GM19397 (cell line): Measurements from ENCODE around the gene SLC11A1.

Experiments used
- ATAC-seq: cut with Tn5 transposase; IDR thresholded peaks from one replicate; pipeline ENCODE4 v1.9.1; 2021; ENCODE audit warnings: mild to moderate bottlenecking, moderate library complexity; ENCODE audit not compliant: unreplicated experiment

SLC11A1 gene

DNA sequence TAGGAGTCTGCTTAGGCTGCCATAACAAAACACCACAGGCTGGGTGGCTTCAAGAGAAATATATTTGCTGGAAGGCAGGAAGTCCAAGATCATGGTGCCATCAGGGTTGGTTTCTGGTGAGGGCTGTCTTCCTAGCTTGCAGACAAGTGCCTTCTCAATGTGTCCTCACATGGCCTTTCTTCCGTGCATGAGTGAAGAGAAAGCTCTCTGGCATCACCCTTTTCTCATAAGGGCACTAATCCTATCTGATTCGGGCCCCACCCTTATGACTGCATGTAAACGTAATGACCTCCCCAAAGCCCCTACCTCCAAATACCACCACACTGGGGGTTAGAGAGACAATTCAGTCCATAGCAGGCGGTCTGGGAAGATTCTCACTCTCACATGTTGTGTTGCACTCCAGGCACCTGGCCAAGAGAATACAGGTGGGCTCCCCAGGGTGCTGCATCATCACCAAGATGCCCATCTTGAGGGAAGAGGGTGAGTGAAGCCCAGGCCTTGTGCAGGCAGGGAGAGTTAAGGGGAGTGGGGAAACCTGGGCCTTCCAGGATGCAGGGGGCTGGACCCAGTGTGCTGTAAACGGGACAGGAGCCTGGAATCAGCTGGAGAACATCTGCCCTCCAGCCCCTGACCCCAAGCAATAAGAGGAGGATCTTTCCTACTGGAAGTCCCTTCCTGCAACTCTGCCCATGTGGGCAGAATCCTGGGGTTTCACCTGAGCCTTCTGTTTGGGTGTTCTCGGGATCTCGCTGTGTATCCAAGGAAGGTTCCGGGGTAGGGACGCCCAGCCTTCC is 15.3 kb upstream of the SLC11A1 start:
- ATAC-seq = no peak

DNA sequence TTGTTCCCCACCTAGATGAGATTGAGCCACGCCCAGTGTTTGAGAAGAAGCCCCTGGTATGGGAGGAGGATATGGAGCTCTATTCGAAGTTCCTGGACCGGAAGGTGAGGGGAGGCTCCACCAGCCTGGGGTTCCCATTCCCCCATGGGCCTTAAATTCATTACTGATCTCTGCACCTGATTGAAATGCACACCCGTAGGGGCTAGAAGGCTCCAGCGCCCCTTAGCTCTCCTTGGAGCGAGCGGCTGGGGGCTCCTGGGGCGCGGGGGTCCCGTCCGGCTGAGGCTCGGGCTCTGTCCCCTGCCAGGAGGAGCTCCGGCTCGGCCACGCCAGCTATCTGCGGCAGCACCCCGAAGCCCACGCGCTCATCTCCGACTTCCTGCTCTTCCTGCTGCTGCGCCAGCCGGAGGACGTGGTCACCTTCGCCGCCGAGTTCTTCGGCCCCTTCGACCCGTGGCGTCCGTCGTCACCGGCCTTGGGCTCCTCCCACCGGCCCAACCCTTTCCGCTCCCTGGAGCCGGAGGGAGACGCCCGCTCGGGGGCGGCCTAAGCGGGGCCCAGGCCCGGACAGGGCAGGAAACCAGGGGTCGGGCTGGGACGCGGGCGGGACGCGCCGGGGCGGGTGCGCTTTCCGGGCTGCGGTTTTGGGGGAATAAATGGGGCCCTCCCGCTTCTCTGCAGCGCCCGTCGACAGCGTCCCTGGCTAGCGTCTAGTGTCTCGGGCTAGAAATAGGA is 14.5 kb upstream of the SLC11A1 start:
- ATAC-seq = peak; percentile 94

DNA sequence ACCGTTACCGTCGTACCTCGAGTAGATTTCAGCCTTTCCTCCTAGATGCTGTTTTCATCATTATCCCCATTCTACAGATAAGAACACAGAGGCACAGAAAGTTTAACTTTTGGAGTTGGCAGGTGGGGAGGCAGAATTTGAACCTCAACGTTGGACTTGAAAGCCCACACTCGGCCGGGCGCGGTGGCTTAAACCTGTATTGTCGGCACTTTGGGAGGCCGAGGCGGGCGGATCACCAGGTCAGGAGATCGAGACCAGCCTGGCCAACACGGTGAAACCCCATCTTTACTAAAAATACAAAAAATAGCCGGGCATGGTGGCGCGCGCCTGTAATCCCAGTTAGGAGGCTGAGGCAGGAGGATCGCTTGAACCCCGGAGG is 13.9 kb upstream of the SLC11A1 start:
- no peak for ATAC-seq

DNA sequence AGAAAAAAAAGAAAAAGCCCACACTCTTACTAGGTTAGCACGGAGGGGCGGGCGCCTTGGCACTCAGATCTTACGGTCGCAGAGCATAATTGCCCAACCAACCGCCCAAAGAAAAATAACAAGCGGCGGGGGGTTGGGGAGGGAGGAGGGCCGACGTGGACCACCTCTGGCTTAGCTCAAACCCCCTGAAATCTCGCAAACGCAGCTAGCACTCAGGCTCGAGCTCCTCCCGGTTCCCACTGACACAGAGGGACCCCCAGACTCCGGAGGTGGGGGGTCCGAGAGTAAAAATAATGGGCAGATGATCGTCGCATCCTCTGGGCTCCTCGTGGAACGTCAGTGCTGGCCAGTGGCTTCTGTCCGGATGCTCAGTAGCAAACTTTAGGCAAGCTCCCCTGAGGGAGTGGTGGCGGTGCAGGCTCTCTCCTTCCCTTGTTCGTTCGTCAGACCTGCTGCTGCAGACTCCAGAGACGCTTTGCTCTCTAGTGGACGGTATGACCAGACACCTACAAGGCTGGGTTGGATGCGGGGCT is 13.4 kb upstream of the SLC11A1 start:
- ATAC-seq = no peak

DNA sequence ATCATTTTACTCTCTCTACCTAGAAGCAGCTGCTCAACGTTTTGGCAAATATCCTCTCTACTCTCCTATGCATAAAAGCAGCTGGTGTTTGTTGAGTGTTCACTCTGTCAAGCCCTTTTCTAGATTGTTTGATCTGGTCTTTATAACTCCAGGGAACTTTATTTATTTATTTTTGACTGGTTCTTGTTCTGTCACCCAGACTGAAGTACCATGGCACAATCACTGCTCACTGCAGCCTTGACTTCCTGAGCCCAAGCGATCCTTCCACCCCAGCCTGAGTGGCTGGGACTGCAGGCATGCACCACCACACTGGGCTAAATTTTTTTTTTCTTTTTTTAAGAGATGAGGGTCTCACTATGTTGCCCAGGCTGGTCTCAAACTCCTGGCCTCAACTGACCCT is 12.7 kb upstream of the SLC11A1 start:
- ATAC-seq = no peak

DNA sequence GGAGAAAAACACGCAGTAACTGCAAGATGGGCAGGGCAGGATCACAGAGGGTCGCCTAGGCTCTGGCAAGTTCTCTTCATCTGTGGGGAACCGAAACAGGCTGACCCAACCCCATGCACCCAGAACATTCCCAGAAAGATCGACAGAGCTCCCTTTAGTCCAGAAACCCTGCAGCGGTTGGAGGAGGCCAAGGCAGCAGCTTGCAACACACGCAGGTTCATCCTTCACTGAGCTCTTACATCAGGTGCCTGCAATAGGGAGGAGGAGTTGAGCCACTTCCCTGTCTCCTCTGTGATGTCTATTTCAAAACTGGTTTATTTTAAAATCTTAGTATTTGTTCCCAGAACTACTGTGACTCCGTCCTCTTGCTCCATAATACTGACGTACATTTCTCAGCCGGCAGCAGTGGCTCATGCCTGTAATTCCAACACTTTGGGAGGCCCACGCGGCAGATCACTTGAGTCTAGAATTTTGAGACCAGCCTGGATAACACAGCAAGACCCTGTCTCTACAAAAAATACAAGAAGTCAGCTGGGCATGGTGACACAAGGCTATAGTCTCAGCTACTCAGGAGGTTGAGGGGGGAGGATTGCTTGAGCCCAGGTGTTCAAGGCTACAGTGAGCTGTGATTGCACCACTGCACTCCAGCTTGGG is 11.5 kb upstream of the SLC11A1 start:
- ATAC-seq = no peak

DNA sequence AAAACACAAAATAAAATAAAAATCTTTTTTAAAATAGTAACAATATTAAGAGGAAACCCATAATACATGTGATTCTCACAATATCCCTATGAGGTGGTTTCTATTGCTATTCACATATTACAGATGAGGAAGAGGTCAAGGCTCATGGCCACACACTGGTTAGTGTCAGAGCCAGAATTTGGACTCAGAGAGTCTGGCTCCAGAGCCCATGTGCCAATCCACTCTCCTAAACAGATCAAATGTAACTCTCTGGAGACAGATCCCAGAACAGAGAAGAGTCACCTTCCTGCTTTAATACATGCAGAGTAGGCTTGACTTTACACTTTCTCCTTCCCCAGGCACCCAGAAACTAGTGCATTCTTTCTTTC is 10.1 kb upstream of the SLC11A1 start:
- ATAC-seq = no peak

DNA sequence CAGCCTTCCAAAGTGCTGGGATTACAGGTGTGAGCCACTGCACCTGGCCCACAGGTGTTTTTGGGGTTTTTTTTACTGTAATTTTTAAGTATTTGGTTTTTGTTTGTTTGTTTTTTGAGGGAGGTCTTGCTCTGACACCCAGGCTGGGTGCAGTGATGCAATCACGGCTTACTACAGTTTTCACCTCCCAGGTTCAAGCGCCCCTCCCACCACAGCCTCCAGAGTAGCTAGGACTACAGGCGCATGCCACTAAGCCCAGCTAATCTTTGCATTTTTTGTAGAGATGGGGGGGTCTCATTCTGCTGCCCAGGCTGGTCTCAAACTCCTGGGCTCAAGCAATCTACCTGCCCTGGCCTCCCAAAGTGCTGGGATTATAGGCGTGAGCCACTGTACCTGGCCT is 7.3 kb upstream of the SLC11A1 start:
- no peak for ATAC-seq

DNA sequence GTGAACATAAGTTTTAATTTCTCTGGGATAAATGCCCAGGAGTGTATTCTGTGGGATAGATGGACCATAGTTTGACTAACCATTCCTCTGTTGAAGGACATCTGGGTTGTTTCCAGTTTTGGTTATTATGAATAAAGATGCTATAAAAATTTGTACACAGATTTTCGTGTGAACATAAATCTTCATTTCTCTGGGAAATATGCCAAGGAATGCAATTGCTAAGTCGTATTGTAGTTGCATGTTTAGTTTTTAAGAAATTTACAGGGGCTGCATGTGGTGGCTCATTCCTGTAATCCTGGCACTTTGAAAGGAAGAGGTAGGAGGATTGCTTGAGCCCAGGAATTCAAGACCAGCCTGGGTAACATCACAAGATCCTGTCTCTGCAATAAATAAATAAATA is 6.9 kb upstream of the SLC11A1 start:
- no peak for ATAC-seq

DNA sequence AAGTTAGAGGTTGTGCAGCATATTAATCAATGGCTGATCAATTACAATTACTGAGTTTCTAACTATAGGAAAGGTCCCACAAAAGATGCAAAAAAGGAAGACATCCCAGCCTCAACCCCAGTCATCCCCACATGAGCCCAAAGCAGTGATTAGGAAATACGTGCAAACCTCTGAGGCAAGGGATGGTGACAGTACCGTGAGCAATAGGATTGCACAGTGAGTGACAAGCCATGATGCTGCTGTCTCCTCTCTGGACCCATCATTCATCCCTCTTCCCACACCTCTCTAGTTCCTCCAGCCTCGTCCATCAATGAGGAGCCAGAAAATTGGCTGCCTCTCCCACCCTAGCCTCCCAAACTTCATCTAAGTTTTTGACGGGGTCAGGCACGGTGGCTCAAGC is 4.0 kb upstream of the SLC11A1 start:
- ATAC-seq = no peak

DNA sequence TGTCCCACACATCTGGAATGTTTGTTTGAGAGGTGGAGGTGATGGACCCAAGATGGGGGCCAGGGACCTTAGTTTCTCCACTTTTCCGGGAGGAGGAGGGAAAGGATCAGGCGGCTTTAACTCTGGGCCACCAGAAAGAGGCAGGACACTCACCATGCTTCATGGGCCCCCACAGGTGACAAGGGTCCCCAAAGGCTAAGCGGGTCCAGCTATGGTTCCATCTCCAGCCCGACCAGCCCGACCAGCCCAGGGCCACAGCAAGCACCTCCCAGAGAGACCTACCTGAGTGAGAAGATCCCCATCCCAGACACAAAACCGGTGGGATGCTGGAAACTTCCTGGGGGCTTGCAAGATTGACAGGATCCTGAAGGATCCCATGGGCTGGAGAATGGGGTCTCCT is 712 bp downstream of the SLC11A1 start:
- no peak for ATAC-seq

DNA sequence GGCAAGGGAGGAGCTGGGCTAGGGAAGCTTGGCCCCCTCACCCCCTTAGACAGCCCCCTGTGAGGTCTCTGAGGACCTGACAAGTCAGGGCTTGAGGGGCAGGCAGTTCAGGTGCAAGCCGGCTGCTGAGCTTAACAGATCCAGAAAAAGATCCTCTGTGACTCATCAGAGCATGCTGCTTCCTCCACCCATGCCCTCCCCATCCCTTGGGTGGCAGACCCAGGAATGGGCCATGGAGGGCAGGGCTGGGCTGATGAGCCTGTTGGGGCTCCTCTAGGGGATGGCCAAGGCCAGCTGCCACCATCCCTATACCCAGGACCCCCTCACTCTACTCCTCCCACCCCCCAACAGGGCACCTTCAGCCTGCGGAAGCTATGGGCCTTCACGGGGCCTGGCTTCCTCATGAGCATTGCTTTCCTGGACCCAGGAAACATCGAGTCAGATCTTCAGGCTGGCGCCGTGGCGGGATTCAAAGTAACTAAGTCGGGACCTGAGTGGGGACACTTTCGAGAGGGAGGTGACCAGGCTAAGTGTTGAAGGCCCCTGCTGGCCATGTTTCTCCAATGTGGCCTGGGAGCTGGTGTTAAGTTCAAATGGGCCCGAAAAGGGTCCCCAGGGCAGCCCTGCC is 1.9 kb downstream of the SLC11A1 start:
- no peak for ATAC-seq

DNA sequence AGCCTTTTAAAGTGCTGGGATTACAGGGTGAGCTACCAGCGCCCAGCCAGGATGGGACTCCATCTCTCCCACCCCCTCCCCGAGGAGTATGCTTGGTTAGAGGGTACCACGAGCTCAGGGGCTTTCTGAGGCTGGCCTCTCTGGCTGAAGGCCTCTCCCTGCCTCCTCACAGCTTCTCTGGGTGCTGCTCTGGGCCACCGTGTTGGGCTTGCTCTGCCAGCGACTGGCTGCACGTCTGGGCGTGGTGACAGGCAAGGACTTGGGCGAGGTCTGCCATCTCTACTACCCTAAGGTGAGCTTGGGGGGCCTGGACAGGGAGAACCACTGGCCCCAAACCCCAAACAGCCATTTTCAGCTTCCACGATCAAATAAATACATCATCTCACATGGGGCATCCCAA is 2.9 kb downstream of the SLC11A1 start:
- ATAC-seq = no peak

DNA sequence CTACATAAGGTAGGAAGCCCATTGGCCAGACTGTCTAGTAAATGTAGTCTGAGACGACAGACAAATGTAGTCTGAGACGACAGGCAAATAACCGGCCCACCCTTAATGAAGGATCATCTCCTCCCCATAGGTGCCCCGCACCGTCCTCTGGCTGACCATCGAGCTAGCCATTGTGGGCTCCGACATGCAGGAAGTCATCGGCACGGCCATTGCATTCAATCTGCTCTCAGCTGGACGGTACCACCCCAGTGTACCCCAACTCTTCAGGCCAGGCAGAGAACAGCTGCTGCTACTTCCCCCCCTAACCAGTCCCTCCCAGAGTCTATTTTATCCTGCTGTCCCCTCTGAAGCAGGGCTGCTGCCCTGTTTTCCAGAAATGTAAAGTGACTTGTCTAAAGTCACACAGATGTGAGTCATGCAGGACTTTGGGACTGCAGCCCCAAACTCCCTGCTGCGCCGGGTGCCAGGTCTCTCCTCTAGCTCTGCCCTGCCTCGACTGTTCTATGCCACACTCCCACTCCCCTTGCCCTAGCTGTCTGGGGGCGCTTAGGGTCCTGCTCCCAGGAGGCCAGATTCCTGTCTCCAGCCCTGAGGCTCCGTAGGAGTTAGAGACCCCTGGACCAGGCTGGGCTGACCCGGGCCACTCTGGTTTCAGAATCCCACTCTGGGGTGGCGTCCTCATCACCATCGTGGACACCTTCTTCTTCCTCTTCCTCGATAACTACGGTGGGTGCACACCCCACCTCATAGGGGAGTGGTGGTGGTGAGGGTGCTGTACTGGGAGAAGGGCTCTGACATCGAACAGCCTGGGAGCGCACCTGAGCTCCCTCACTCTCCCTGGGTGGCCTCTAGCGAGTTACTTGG is 4.7 kb downstream of the SLC11A1 start:
- ATAC-seq = no peak

DNA sequence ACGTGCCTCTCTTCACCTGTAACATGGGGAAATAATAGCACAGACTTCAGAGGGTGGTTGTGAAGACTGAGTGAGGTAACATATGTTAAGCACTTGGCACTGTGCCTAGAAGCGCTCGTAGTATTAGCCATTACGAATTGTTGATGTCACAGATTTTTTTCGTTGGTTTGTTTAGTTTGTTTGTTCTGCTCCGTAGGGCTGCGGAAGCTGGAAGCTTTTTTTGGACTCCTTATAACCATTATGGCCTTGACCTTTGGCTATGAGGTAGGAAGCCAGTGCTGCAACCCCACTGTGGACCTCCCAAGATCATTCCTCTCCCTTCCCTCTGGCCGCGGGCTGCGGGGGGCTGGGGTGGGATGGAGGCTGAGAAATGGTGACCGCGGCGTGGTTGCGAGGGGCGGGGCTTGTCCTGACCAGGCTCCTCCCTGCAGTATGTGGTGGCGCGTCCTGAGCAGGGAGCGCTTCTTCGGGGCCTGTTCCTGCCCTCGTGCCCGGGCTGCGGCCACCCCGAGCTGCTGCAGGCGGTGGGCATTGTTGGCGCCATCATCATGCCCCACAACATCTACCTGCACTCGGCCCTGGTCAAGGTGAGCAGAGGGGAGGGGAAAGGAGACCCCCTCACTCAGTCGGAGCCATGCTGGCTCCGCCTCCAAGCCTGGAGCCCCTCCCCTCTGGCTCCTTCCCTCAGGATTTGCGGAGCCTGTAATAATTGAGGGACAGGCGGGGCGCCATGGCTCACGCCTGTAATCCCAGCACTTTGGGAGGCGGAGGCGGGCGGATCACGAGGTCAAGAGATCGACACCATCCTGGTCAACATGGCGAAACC is 5.5 kb downstream of the SLC11A1 start:
- ATAC-seq = no peak

DNA sequence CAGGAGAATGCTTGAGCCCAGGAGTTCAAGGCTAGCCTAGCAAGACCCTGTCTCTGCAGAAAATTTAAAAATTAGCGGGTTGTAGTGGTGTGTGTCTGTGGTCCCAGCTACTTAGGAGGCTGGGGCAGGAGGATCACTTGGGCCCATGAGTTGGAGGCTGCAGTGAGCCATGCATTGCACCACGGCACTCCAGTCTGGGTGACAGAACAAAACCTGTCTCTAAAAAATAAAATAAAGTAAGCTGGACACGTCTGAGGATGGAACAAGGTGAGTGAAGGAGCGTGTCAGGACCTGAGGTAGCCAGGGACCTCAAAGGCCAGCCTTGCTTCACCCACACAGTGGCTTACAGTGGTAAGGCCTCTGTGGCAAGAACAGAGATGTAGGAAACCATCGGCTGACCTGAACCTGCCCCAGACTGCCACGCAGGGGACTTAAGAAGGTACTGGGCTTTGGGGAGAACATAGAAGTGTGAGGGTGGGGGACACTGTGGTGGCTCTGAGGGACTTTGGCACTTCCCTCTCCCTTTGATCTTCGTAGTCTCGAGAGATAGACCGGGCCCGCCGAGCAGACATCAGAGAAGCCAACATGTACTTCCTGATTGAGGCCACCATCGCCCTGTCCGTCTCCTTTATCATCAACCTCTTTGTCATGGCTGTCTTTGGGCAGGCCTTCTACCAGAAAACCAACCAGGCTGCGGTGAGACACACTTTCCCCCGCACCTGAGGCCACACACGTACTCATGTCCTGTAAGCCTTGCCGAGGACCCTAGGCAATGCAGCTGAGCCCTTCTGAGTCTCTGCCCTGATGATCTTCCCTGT is 7.5 kb downstream of the SLC11A1 start:
- no peak for ATAC-seq

DNA sequence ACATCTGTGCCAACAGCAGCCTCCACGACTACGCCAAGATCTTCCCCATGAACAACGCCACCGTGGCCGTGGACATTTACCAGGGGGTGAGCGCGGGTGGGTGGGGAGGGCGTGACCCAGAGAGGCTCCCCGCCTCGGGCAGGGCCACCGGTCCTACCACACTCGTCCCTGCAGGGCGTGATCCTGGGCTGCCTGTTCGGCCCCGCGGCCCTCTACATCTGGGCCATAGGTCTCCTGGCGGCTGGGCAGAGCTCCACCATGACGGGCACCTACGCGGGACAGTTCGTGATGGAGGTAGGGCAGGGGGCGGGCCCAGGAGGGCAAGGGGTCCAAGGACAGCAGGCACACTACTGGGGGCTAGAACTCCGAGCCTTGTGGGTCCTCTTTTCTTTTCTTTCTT is 9.1 kb downstream of the SLC11A1 start:
- no peak for ATAC-seq

DNA sequence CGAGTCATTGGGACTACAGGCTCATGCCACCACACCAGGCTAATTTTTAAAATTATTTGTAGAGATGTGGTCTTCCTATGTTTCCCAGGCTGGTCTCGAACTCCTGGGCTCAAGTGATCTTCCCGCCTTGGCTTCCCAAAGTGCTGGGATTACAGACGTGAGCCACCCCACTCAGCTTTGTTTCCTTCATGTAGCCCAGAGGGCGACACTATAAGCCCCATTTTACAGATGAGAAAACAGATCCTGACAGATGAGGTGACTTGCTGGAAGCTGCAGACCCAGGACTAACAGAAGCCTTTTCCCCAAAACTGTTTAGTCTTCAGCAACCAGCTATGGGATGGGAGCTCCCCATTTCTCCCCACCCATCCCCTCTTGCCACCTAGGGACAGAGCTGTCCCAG is 10.4 kb downstream of the SLC11A1 start:
- ATAC-seq = no peak
